HEK293 (cell line): Measurements from ENCODE around the gene LRRC8D.

Experiments used
- CTCF ChIA-PET: fragments of 350-600 bp; formaldehyde crosslinking; extraction: SDS; loops from one replicate; lab custom pipeline; 2021; ENCODE audit warnings: antibody characterized with exemption; lab: Yijun Ruan, JAX
- POLR2A ChIA-PET: fragments of 300-600 bp; formaldehyde crosslinking; extraction: SDS; loops from one replicate; lab custom pipeline; 2020; ENCODE audit warnings: antibody characterized with exemption, inconsistent platforms; lab: Yijun Ruan, JAX
- H3K27ac ChIP-seq: fragments of 200-500 bp; sonication (Bioruptor generic); 2 replicates; pipeline ENCODE4 v1.5.1; 2014; ENCODE audit warnings: low read depth, low read length, control low read depth, inconsistent platforms; ENCODE audit errors: extremely low read depth
- H3K36me3 ChIP-seq, 2 experiments: fragments of 200-500 bp in 1 of 2; sonication (Bioruptor generic) in 1 of 2; 1 replicate in 1 of 2; 2 replicates in 1 of 2; pipeline ENCODE4 v1.5.1; 2014 to 2017; ENCODE audit warnings: inconsistent platforms in 2 of 2, low read length in 2 of 2; ENCODE audit not compliant: control insufficient read depth in 2 of 2, insufficient read depth in 1 of 2
- H3K4me1 ChIP-seq: fragments of 200-500 bp; sonication (Bioruptor generic); 2 replicates; pipeline ENCODE4 v1.5.1; 2014; ENCODE audit warnings: mild to moderate bottlenecking, low read length, inconsistent platforms; ENCODE audit not compliant: control insufficient read depth, insufficient read depth
- H3K4me3 ChIP-seq: 2 replicates; pipeline ENCODE4 v1.5.1; 2011; ENCODE audit warnings: low read depth, mild to moderate bottlenecking, control low read depth, low read length, moderate library complexity
- H3K9me3 ChIP-seq: fragments of 200-500 bp; sonication (Bioruptor generic); 2 replicates; pipeline ENCODE4 v1.5.1; 2014; ENCODE audit warnings: low read depth, low read length, inconsistent platforms; ENCODE audit not compliant: control insufficient read depth, insufficient read depth
- GLIS1 ChIP-seq: fragments of 450-650 bp; formaldehyde crosslinking; IDR thresholded peaks from 2 replicates; pipeline ENCODE4 v1.5.1; 2016; ENCODE audit warnings: missing biosample characterization, missing genetic modification characterization
- HIC1 ChIP-seq: fragments of 450-650 bp; formaldehyde crosslinking; IDR thresholded peaks from 2 replicates; pipeline ENCODE4 v1.5.1; 2016; ENCODE audit warnings: missing biosample characterization, missing genetic modification characterization
- KLF17 ChIP-seq: fragments of 450-650 bp; formaldehyde crosslinking; IDR thresholded peaks from 2 replicates; pipeline ENCODE4 v1.5.1; 2016; ENCODE audit warnings: missing biosample characterization, missing genetic modification characterization
- PBX3 ChIP-seq: sonication (generic); formaldehyde crosslinking; IDR thresholded peaks from 2 replicates; pipeline ENCODE4 v1.8.1; 2022; ENCODE audit warnings: mild to moderate bottlenecking, moderate library complexity, missing genetic modification reagents
- PRDM6 ChIP-seq: fragments of 450-650 bp; formaldehyde crosslinking; IDR thresholded peaks from 2 replicates; pipeline ENCODE4 v1.5.1; 2017; ENCODE audit warnings: missing biosample characterization, missing genetic modification characterization
- REST ChIP-seq: fragments of 450-650 bp; formaldehyde crosslinking; IDR thresholded peaks from 2 replicates; pipeline ENCODE4 v1.5.1; 2016; ENCODE audit warnings: missing biosample characterization, missing genetic modification characterization
- ZBTB6 ChIP-seq: fragments of 450-650 bp; formaldehyde crosslinking; IDR thresholded peaks from 2 replicates; pipeline ENCODE4 v1.5.1; 2017; ENCODE audit warnings: missing biosample characterization, missing genetic modification characterization
- ZNF169 ChIP-seq: fragments of 450-650 bp; formaldehyde crosslinking; IDR thresholded peaks from 2 replicates; pipeline ENCODE4 v1.5.1; 2016; ENCODE audit warnings: missing biosample characterization, missing genetic modification characterization
- ZNF184 ChIP-seq: fragments of 450-650 bp; IDR thresholded peaks from 2 replicates; pipeline ENCODE4 v1.5.1; 2018; ENCODE audit warnings: missing biosample characterization, mild to moderate bottlenecking, missing genetic modification characterization
- ZNF214 ChIP-seq: fragments of 450-650 bp; formaldehyde crosslinking; IDR thresholded peaks from 2 replicates; pipeline ENCODE4 v1.5.1; 2017; ENCODE audit warnings: missing biosample characterization, mild to moderate bottlenecking, missing genetic modification characterization, borderline replicate concordance
- ZNF26 ChIP-seq: fragments of 450-650 bp; formaldehyde crosslinking; IDR thresholded peaks from 2 replicates; pipeline ENCODE4 v1.5.1; 2016; ENCODE audit warnings: missing biosample characterization, missing genetic modification characterization
- ZNF324 ChIP-seq: fragments of 450-650 bp; formaldehyde crosslinking; IDR thresholded peaks from 2 replicates; pipeline ENCODE4 v1.5.1; 2016; ENCODE audit warnings: missing biosample characterization, missing genetic modification characterization
- ZNF354C ChIP-seq: fragments of 450-650 bp; formaldehyde crosslinking; IDR thresholded peaks from 2 replicates; pipeline ENCODE4 v1.5.1; 2016; ENCODE audit warnings: missing biosample characterization, missing genetic modification characterization, low read depth, borderline replicate concordance
- ZNF423 ChIP-seq: fragments of 450-650 bp; formaldehyde crosslinking; IDR thresholded peaks from 2 replicates; pipeline ENCODE4 v1.5.1; 2016; ENCODE audit warnings: missing biosample characterization, missing genetic modification characterization
- ZNF514 ChIP-seq: fragments of 450-650 bp; formaldehyde crosslinking; IDR thresholded peaks from 2 replicates; pipeline ENCODE4 v1.5.1; 2016; ENCODE audit warnings: missing biosample characterization, missing genetic modification characterization
- ZNF549 ChIP-seq: fragments of 450-650 bp; IDR thresholded peaks from 2 replicates; pipeline ENCODE4 v1.5.1; 2018; ENCODE audit warnings: missing biosample characterization, missing genetic modification characterization, mild to moderate bottlenecking, inconsistent platforms, moderate library complexity
- ZNF654 ChIP-seq: fragments of 450-650 bp; formaldehyde crosslinking; IDR thresholded peaks from 2 replicates; pipeline ENCODE4 v1.5.1; 2016; ENCODE audit warnings: low read depth, missing biosample characterization, missing genetic modification characterization
- ZNF768 ChIP-seq: fragments of 450-650 bp; formaldehyde crosslinking; IDR thresholded peaks from 2 replicates; pipeline ENCODE4 v1.5.1; 2018; ENCODE audit warnings: missing biosample characterization, mild to moderate bottlenecking, missing genetic modification characterization
- ZNF776 ChIP-seq: fragments of 450-650 bp; formaldehyde crosslinking; IDR thresholded peaks from 2 replicates; pipeline ENCODE4 v1.5.0; 2017; ENCODE audit warnings: missing biosample characterization, missing genetic modification characterization, borderline replicate concordance
- ZNF791 ChIP-seq: fragments of 450-650 bp; formaldehyde crosslinking; IDR thresholded peaks from 2 replicates; pipeline ENCODE4 v1.5.1; 2016; ENCODE audit warnings: missing biosample characterization, missing genetic modification characterization
- ZXDB ChIP-seq: fragments of 450-650 bp; formaldehyde crosslinking; IDR thresholded peaks from 2 replicates; pipeline ENCODE4 v1.5.1; 2016; ENCODE audit warnings: missing biosample characterization, missing genetic modification characterization

Gene LRRC8D

GRCh38 chr1:89807503-89807902 lies 13.3 kb upstream of the LRRC8D start:
- H3K36me3 ChIP-seq: no peaks in the 10 kb centered on the region
- H3K4me1 ChIP-seq: no peaks in the 10 kb centered on the region
- no peaks in the 10 kb centered on the region for H3K9me3 ChIP-seq
- TF ChIP-seq ZNF776 (tag by site-specific recombination) (no peak), ZNF214 (tag by site-specific recombination) (no peak), PBX3 (no peak), KLF17 (no peak), ZBTB6 (tag by site-specific recombination) (no peak), ZNF423 (tag by site-specific recombination) (no peak), ZNF184 (no peak), ZNF791 (tag by site-specific recombination) (no peak)
- H3K4me3 ChIP-seq: no peak overlapping the region
- CTCF ChIA-PET: interaction anchor here (1.1 kb wide), 1 partner anchor 26 kb away, joined by 4 read pairs; no protein-coding TSS in a partner anchor
- H3K27ac ChIP-seq: no peak overlapping the region
- POLR2A ChIA-PET: interaction anchor here (1.0 kb wide), 1 partner anchor 14 kb away, joined by 3 read pairs; no protein-coding TSS in a partner anchor

- H3K4me1 ChIP-seq: no peaks in the 10 kb centered on the region
- ChIA-PET CTCF (interaction anchor here (1.2 to 1.3 kb wide), 4 partner anchors 12 to 325 kb away, joined by 3 to 5 read pairs (median 3); no protein-coding TSS in a partner anchor), POLR2A (interaction anchor here (1.0 kb wide), 1 partner anchor 13 kb away, joined by 3 read pairs; no protein-coding TSS in a partner anchor)
- no peak overlapping the region for H3K27ac ChIP-seq
- no peaks in the 10 kb centered on the region for H3K36me3 ChIP-seq
- H3K4me3 ChIP-seq: no peak overlapping the region
- no peaks in the 10 kb centered on the region for H3K9me3 ChIP-seq
- TF ChIP-seq ZNF514 (tag by site-specific recombination): no peak
- TF ChIP-seq REST (tag by site-specific recombination): no peak
- no peak for TF ChIP-seq ZNF169 (tag by site-specific recombination)
- TF ChIP-seq ZNF324 (tag by site-specific recombination): no peak
- TF ChIP-seq ZNF354C (tag by site-specific recombination): no peak
- no peak for TF ChIP-seq ZXDB (tag by site-specific recombination)
- no peak for TF ChIP-seq KLF17
- TF ChIP-seq ZNF549 (tag by site-specific recombination): no peak
- no peak for TF ChIP-seq ZNF26 (tag by site-specific recombination)
- TF ChIP-seq PRDM6: no peak
- no peak for TF ChIP-seq ZNF654
- TF ChIP-seq ZNF768 (tag by site-specific recombination): no peak
- no peak for TF ChIP-seq GLIS1 (tag by site-specific recombination)
- no peak for TF ChIP-seq HIC1 (tag by site-specific recombination)
Measured at GRCh38 chr1:89807983-89808382, 12.8 kb upstream of the LRRC8D start.
